GM23338 (cell line): ENCODE data around the gene TGFBRAP1. TPM values are rescaled to one million over a fixed set of nuclear protein-coding genes. Genes with fewer than 3 reads are reported as not detected.
A peak's percentile ranks its signal among the peaks of the same experiment; 100 is the strongest.

Experiments used
- ATAC-seq: fragments of 200-7000 bp; cut with Tn5 transposase; 3 replicates; pipeline ENCODE4 v1.9.1; 2020
- DNase-seq: peaks from one replicate; pipeline ENCODE4 v3.0.0-alpha.2; 2015; ENCODE audit warnings: low spot score
- H2AFZ ChIP-seq: fragments of 200-600 bp; sonication (generic); 2 replicates; pipeline ENCODE4 v1.8.0; 2016; ENCODE audit warnings: antibody characterized with exemption, mild to moderate bottlenecking, moderate library complexity
- H3F3A ChIP-seq: fragments of 200-600 bp; sonication (generic); replicated peaks from 2 replicates; pipeline ENCODE4 v1.8.0; 2017; ENCODE audit warnings: antibody characterized with exemption, mixed run types, low read depth
- H3K27ac ChIP-seq: fragments of 200-600 bp; sonication (generic); 2 replicates; pipeline ENCODE4 v1.6.1; 2016; ENCODE audit warnings: low read depth
- H3K27me3 ChIP-seq: fragments of 200-600 bp; sonication (generic); 2 replicates; pipeline ENCODE4 v1.8.0; 2016; ENCODE audit warnings: mild to moderate bottlenecking, mixed run types, moderate library complexity; ENCODE audit not compliant: insufficient read depth
- H3K36me3 ChIP-seq: fragments of 200-600 bp; sonication (generic); 2 replicates; pipeline ENCODE4 v1.8.0; 2016; ENCODE audit warnings: mild to moderate bottlenecking; ENCODE audit not compliant: insufficient read depth
- H3K4me1 ChIP-seq: fragments of 200-600 bp; sonication (generic); 2 replicates; pipeline ENCODE4 v1.8.0; 2016; ENCODE audit warnings: mild to moderate bottlenecking, moderate library complexity; ENCODE audit not compliant: insufficient read depth
- H3K4me2 ChIP-seq: fragments of 200-600 bp; sonication (generic); 2 replicates; pipeline ENCODE4 v1.7.1; 2017; ENCODE audit warnings: mixed run types
- H3K4me3 ChIP-seq: fragments of 200-600 bp; sonication (generic); 2 replicates; pipeline ENCODE4 v1.6.1; 2016; ENCODE audit warnings: mixed run types
- H3K79me2 ChIP-seq: fragments of 200-600 bp; sonication (generic); replicated peaks from 2 replicates; pipeline ENCODE4 v1.8.0; 2017; ENCODE audit warnings: mild to moderate bottlenecking; ENCODE audit not compliant: insufficient read depth
- H3K9me2 ChIP-seq: fragments of 200-600 bp; sonication (generic); 2 replicates; pipeline ENCODE4 v1.8.0; 2017; ENCODE audit not compliant: insufficient read depth
- H4K20me1 ChIP-seq: fragments of 200-600 bp; sonication (generic); replicated peaks from 2 replicates; pipeline ENCODE4 v1.8.0; 2017; ENCODE audit warnings: mild to moderate bottlenecking; ENCODE audit not compliant: insufficient read depth
- H3K27ac Mint-ChIP-seq: 2 replicates; pipeline ENCODE4 v1.8.0; 2020; ENCODE audit warnings: inconsistent platforms, mild to moderate bottlenecking, moderate library complexity, mixed read lengths
- H3K27me3 Mint-ChIP-seq: 3 replicates; pipeline ENCODE4 v1.8.0; 2022; ENCODE audit warnings: low read depth, mild to moderate bottlenecking, moderate library complexity, mixed read lengths, inconsistent platforms; ENCODE audit not compliant: insufficient read depth, poor library complexity
- H3K36me3 Mint-ChIP-seq: 3 replicates; pipeline ENCODE4 v1.8.0; 2021; ENCODE audit warnings: low read depth, mild to moderate bottlenecking, inconsistent platforms, moderate library complexity, mixed read lengths
- H3K4me1 Mint-ChIP-seq: 3 replicates; pipeline ENCODE4 v1.8.0; 2020; ENCODE audit warnings: mild to moderate bottlenecking, inconsistent platforms, mixed read lengths
- H3K4me3 Mint-ChIP-seq: 3 replicates; pipeline ENCODE4 v1.8.0; 2021; ENCODE audit warnings: moderate library complexity, mild to moderate bottlenecking, inconsistent platforms, mixed read lengths
- H3K9me3 Mint-ChIP-seq: 3 replicates; pipeline ENCODE4 v1.8.0; 2020; ENCODE audit warnings: moderate library complexity, mild to moderate bottlenecking, inconsistent platforms, mixed read lengths
- CREB1 ChIP-seq: fragments of 250-450 bp; sonication (Bioruptor Pico); IDR thresholded peaks from 2 replicates; pipeline ENCODE4 v1.5.0; 2020; ENCODE audit warnings: low read depth, mild to moderate bottlenecking, moderate library complexity
- EZH2 ChIP-seq: fragments of 200-600 bp; sonication (generic); IDR thresholded peaks from one replicate; pipeline ENCODE4 v1.8.0; 2017; ENCODE audit warnings: antibody characterized with exemption, mild to moderate bottlenecking, low read depth; ENCODE audit not compliant: unreplicated experiment
- ZNF331 ChIP-seq: fragments of 250-450 bp; sonication (Bioruptor Pico); IDR thresholded peaks from 2 replicates; pipeline ENCODE4 v1.5.0; 2020; ENCODE audit warnings: low read depth, mild to moderate bottlenecking, moderate library complexity
- polyA plus RNA-seq: library from polyadenylated mRNA; unstranded; fragments of >200 nt; fragmentation: Nextera tagmentation; extraction: Ambion mirVana; gene quantifications from 2 replicates; pipeline ENCODE4 v1.2.1, GENCODE V29; 2016
- total RNA-seq: library from RNA; depleted of rRNA; stranded (reverse); fragments of >200 nt; shearing (Covaris generic); gene quantifications from 2 replicates; pipeline ENCODE4 v1.2.3, GENCODE V29; 2014
- TF ChIP-seq, protein P1 (sequence below), 2 experiments: fragments of 200-600 bp in 1 of 2; sonication (generic) in 1 of 2; conservative IDR thresholded peaks; 2 replicates each; pipeline versions ENCODE4 v1.5.1 to v1.6.1; 2016 to 2017; ENCODE audit warnings: antibody characterized with exemption in 2 of 2, low read depth in 2 of 2, mild to moderate bottlenecking in 2 of 2, moderate library complexity in 1 of 2
- TF ChIP-seq, protein P2 (sequence below): IDR thresholded peaks from one replicate; pipeline ENCODE4 v1.6.1; 2018; ENCODE audit warnings: antibody characterized with exemption; ENCODE audit not compliant: unreplicated experiment
- TF ChIP-seq, protein P3 (sequence below): fragments of 250-450 bp; sonication (Bioruptor Pico); IDR thresholded peaks from 2 replicates; pipeline ENCODE4 v1.5.0; 2020; ENCODE audit warnings: mild to moderate bottlenecking, moderate library complexity
- TF ChIP-seq, protein P4 (sequence below): IDR thresholded peaks from 2 replicates; pipeline ENCODE4 v1.6.1; 2016; ENCODE audit warnings: antibody characterized with exemption

The TGFBRAP1 gene
- total and polyA plus RNA-seq, 2 experiments from 2014 or later = 6.3 to 23.5 TPM

GRCh38 chr2:105344704-105345345 is 15.3 kb upstream of the TGFBRAP1 start:
- H3K9me2 ChIP-seq = no peaks in the 10 kb centered on the region
- H3K9me3 Mint-ChIP-seq = no peaks in the 10 kb centered on the region
- no peak for TF ChIP-seq ZNF331 (CRISPR knock-in tag)
- TF ChIP-seq, protein P1, sequence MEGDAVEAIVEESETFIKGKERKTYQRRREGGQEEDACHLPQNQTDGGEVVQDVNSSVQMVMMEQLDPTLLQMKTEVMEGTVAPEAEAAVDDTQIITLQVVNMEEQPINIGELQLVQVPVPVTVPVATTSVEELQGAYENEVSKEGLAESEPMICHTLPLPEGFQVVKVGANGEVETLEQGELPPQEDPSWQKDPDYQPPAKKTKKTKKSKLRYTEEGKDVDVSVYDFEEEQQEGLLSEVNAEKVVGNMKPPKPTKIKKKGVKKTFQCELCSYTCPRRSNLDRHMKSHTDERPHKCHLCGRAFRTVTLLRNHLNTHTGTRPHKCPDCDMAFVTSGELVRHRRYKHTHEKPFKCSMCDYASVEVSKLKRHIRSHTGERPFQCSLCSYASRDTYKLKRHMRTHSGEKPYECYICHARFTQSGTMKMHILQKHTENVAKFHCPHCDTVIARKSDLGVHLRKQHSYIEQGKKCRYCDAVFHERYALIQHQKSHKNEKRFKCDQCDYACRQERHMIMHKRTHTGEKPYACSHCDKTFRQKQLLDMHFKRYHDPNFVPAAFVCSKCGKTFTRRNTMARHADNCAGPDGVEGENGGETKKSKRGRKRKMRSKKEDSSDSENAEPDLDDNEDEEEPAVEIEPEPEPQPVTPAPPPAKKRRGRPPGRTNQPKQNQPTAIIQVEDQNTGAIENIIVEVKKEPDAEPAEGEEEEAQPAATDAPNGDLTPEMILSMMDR (conservative IDR thresholded peaks at IDR 0.05; ENCODE audit: low read depth in 2 of 2) = peak; percentile 19 to 51; a peak in 3 of 4 replicates
- no peak overlapping the region for H3K4me3 Mint-ChIP-seq
- H4K20me1 ChIP-seq = 0 out of 2 replicates have a peak, but pooled peaks cover 10% of the 10 kb centered on the region
- H3F3A ChIP-seq = no peaks in the 10 kb centered on the region
- H3K4me2 ChIP-seq = no peak overlapping the region
- ATAC-seq (no peak), DNase-seq (peak; percentile 49)
- H3K4me3 ChIP-seq = no peak overlapping the region
- H3K27me3 Mint-ChIP-seq = no peaks in the 10 kb centered on the region
- H3K36me3 ChIP-seq = peaks cover 65% of the 10 kb centered on the region
- no peaks in the 10 kb centered on the region for H3K4me1 ChIP-seq
- no peaks in the 10 kb centered on the region for H3K27me3 ChIP-seq
- H3K36me3 Mint-ChIP-seq = peaks cover 54% of the 10 kb centered on the region
- peaks cover 19% of the 10 kb centered on the region for H3K79me2 ChIP-seq
- H3K4me1 Mint-ChIP-seq = no peaks in the 10 kb centered on the region
- no peak overlapping the region for H3K27ac Mint-ChIP-seq
- no peak overlapping the region for H3K27ac ChIP-seq
- no peak overlapping the region for H2AFZ ChIP-seq

- Histone ChIP-seq H3K27me3 (no peaks in the 10 kb centered on the region), H2AFZ (no peak overlapping the region), H3K27ac (no peak overlapping the region), H3K4me3 (no peak overlapping the region), H3K9me2 (no peaks in the 10 kb centered on the region), H3K4me2 (peak overlapping the region; percentile 96; the same call in 1 of the 2 replicates), H4K20me1 (peaks cover 16% of the 10 kb centered on the region; the same call in 1 of the 2 replicates), H3K4me1 (peaks cover 18% of the 10 kb centered on the region), H3K36me3 (peaks cover 42% of the 10 kb centered on the region), H3K79me2 (peaks cover 52% of the 10 kb centered on the region), H3F3A (no peaks in the 10 kb centered on the region)
- H3K36me3 Mint-ChIP-seq = peaks cover 32% of the 10 kb centered on the region
- no peaks in the 10 kb centered on the region for H3K9me3 Mint-ChIP-seq
- peak overlapping the region; percentile 30; the same call in 1 of the 3 replicates for H3K4me3 Mint-ChIP-seq
- no peak overlapping the region for H3K27ac Mint-ChIP-seq
- DNase-seq (no peak), ATAC-seq (no peak)
- peaks cover 6% of the 10 kb centered on the region for H3K27me3 Mint-ChIP-seq
- peaks cover 6% of the 10 kb centered on the region; the same call in 1 of the 3 replicates for H3K4me1 Mint-ChIP-seq
- TF ChIP-seq, protein P2, sequence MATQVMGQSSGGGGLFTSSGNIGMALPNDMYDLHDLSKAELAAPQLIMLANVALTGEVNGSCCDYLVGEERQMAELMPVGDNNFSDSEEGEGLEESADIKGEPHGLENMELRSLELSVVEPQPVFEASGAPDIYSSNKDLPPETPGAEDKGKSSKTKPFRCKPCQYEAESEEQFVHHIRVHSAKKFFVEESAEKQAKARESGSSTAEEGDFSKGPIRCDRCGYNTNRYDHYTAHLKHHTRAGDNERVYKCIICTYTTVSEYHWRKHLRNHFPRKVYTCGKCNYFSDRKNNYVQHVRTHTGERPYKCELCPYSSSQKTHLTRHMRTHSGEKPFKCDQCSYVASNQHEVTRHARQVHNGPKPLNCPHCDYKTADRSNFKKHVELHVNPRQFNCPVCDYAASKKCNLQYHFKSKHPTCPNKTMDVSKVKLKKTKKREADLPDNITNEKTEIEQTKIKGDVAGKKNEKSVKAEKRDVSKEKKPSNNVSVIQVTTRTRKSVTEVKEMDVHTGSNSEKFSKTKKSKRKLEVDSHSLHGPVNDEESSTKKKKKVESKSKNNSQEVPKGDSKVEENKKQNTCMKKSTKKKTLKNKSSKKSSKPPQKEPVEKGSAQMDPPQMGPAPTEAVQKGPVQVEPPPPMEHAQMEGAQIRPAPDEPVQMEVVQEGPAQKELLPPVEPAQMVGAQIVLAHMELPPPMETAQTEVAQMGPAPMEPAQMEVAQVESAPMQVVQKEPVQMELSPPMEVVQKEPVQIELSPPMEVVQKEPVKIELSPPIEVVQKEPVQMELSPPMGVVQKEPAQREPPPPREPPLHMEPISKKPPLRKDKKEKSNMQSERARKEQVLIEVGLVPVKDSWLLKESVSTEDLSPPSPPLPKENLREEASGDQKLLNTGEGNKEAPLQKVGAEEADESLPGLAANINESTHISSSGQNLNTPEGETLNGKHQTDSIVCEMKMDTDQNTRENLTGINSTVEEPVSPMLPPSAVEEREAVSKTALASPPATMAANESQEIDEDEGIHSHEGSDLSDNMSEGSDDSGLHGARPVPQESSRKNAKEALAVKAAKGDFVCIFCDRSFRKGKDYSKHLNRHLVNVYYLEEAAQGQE = no peak
- TF ChIP-seq CREB1 (CRISPR knock-in tag) (no peak), EZH2 (no peak), ZNF331 (CRISPR knock-in tag) (no peak)
- TF ChIP-seq, protein P3, sequence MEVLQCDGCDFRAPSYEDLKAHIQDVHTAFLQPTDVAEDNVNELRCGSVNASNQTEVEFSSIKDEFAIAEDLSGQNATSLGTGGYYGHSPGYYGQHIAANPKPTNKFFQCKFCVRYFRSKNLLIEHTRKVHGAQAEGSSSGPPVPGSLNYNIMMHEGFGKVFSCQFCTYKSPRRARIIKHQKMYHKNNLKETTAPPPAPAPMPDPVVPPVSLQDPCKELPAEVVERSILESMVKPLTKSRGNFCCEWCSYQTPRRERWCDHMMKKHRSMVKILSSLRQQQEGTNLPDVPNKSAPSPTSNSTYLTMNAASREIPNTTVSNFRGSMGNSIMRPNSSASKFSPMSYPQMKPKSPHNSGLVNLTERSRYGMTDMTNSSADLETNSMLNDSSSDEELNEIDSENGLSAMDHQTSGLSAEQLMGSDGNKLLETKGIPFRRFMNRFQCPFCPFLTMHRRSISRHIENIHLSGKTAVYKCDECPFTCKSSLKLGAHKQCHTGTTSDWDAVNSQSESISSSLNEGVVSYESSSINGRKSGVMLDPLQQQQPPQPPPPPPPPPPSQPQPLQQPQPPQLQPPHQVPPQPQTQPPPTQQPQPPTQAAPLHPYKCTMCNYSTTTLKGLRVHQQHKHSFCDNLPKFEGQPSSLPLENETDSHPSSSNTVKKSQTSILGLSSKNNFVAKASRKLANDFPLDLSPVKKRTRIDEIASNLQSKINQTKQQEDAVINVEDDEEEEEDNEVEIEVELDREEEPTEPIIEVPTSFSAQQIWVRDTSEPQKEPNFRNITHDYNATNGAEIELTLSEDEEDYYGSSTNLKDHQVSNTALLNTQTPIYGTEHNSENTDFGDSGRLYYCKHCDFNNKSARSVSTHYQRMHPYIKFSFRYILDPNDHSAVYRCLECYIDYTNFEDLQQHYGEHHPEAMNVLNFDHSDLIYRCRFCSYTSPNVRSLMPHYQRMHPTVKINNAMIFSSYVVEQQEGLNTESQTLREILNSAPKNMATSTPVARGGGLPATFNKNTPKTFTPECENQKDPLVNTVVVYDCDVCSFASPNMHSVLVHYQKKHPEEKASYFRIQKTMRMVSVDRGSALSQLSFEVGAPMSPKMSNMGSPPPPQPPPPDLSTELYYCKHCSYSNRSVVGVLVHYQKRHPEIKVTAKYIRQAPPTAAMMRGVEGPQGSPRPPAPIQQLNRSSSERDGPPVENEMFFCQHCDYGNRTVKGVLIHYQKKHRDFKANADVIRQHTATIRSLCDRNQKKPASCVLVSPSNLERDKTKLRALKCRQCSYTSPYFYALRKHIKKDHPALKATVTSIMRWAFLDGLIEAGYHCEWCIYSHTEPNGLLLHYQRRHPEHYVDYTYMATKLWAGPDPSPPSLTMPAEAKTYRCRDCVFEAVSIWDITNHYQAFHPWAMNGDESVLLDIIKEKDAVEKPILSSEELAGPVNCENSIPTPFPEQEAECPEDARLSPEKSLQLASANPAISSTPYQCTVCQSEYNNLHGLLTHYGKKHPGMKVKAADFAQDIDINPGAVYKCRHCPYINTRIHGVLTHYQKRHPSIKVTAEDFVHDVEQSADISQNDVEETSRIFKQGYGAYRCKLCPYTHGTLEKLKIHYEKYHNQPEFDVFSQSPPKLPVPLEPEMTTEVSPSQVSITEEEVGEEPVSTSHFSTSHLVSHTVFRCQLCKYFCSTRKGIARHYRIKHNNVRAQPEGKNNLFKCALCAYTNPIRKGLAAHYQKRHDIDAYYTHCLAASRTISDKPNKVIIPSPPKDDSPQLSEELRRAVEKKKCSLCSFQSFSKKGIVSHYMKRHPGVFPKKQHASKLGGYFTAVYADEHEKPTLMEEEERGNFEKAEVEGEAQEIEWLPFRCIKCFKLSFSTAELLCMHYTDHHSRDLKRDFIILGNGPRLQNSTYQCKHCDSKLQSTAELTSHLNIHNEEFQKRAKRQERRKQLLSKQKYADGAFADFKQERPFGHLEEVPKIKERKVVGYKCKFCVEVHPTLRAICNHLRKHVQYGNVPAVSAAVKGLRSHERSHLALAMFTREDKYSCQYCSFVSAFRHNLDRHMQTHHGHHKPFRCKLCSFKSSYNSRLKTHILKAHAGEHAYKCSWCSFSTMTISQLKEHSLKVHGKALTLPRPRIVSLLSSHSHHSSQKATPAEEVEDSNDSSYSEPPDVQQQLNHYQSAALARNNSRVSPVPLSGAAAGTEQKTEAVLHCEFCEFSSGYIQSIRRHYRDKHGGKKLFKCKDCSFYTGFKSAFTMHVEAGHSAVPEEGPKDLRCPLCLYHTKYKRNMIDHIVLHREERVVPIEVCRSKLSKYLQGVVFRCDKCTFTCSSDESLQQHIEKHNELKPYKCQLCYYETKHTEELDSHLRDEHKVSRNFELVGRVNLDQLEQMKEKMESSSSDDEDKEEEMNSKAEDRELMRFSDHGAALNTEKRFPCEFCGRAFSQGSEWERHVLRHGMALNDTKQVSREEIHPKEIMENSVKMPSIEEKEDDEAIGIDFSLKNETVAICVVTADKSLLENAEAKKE = no peak
- TF ChIP-seq, protein P4, sequence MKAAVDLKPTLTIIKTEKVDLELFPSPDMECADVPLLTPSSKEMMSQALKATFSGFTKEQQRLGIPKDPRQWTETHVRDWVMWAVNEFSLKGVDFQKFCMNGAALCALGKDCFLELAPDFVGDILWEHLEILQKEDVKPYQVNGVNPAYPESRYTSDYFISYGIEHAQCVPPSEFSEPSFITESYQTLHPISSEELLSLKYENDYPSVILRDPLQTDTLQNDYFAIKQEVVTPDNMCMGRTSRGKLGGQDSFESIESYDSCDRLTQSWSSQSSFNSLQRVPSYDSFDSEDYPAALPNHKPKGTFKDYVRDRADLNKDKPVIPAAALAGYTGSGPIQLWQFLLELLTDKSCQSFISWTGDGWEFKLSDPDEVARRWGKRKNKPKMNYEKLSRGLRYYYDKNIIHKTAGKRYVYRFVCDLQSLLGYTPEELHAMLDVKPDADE = no peak
Measured at GRCh38 chr2:105339414-105339813, 9.9 kb upstream of the TGFBRAP1 start.
